Iris pigment epithelial cell (primary cell): ENCODE measurements around the gene ARHGEF10L.
"Not testable (repeated sequence)": the region's sequence is repeated elsewhere in the genome, so short reads cannot be mapped to it uniquely, and the experiment has no call there.

ENCODE experiments used
- DNase-seq: peaks from one replicate; pipeline ENCODE4 v3.0.0-alpha.2; 2011; ENCODE audit warnings: low read depth

The ARHGEF10L gene

DNA sequence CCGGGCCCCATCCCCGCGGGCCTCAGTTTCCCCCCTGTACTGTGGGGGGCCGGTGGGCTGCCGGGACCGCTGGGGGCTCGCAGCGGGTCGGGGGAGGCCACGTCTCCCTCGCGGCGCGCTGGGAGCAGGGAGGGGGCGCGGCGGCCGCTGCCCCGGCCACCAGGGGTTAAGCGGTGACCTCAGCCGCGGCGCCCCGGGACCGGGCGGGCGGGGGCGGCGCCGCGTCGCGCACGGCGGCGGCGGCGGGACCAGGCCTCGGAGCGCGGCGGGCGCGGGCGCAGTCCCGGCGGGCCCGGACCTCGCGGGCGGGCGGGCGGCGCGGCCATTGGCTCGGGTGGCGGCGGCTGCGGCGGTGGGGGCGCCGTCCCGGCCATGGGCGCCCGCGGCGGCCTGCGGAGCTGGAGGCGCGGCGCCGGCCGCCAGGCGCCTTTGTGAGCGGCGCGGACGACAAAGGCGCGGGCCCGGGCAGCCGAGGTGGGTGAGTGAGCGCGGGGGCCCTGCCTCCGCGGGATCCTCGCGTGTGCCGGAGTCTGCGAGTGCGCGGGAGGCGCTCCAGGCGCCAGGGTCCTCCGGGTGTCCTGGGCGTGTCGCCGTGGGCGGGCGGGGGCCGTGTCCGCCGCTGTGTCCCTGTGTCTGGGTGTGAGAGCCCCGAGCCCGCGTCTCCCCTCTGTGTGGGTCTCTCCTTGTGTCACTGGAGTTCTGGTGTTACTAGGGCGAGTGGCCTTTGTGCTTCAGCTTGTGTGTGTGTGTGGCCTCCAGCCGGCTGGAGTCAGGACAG is at the start of gene ARHGEF10L:
Gene ARHGEF10L, plus strand, starts transcription at position 222 of the 778 bp plus-strand sequence. CDS start 40,898 bp downstream, outside the sequence.
- no peak for DNase-seq

DNA sequence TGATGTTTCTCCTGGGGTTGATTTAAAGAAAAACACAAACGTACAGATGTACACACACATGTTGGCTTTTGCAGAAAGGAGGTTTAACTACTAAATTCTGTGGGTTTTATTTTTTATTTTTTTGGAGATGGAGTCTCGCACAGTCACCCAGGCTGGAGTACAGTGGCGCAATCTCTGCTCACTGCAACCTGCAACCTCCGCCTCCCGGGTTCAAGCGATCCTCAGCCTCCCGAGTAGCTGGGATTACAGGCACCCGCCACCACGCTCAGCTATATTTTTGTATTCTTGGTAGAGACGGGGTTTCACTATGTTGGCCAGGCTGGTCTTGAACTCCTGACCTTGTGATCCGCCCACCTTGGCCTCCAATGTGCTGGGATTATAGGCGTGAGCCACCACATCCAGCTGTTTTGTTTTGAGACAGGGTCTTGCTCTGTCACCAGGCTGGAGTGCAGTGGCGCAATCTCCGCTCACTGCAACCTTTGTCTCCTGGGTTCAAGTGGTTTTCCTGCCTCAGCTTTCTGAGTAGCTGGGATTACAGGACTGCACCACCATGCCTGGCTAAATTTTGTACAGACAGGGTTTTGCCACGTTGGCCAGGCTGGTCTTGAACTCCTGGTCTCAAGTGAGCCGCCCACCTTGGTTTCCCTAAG is 49.6 kb upstream of the ARHGEF10L start:
- not testable (repeated sequence) for DNase-seq

DNA sequence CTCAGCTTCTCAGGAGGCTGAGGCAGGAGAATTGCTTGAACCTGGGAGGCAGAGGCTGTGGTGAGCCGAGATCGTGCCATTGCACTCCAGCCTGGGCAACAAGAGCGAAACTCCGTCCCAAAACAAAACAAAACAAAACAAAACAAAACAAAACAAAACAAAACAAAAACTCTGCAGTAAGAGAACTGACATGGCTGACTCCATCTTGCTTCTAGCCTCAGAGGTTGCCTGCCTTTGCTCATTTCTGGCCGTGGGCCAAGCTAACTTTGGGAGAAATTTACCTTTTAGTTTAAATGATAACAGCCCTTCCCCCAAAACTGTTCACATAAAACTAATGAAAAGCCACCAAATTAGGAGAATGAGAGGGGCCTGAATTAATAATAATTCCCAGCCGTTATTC is 48.8 kb upstream of the ARHGEF10L start:
- not testable (repeated sequence) for DNase-seq

DNA sequence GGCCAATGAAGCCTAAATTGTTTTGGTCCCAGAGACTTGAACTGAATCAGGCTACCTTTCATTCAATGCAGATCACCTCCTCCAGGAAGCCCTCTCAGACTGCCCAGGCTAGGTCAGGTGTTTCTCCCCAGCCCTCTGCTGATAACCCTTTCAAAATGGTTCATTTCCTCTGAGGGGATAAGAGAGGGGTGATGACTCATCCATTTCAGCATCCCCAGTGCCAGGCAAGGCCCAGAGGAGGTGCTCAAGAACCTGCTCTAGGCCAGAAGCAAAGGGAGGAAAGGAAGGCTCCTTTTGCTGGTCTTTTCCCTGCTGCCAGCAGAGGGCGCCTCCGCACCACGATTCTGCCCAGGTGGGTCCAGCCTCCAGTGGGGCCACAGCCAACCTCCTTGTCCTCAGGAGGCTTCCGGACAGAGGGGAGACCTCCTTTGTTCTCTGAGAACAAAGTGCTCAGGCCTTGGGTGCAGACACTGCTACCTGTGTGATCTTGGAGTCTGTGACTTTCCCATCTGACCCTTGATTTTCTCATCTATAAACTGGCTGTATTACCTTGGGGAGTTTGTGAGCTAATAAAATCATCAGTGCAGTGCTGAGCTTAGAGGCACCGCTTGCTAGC is 45.3 kb upstream of the ARHGEF10L start:
- peak; percentile 54 for DNase-seq

DNA sequence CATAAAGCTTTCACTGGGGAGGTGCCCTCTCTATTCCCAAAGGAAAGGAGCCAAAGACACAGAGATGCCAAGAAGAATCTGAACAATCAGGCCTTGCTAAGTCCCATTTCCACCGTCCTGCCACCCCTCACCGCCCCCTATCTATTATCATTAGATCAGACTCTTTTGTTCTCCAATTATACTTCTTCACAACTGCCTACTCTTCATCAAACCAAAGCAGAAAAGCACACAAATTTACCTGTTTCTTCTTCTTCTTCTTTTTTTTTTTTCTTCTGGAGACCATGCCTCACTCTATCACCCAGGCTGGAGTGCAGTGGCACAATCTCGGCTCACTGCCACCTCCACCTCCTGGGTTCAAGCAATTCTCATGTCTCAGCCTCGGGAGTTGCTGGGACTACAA is 43.1 kb upstream of the ARHGEF10L start:
- no peak for DNase-seq

DNA sequence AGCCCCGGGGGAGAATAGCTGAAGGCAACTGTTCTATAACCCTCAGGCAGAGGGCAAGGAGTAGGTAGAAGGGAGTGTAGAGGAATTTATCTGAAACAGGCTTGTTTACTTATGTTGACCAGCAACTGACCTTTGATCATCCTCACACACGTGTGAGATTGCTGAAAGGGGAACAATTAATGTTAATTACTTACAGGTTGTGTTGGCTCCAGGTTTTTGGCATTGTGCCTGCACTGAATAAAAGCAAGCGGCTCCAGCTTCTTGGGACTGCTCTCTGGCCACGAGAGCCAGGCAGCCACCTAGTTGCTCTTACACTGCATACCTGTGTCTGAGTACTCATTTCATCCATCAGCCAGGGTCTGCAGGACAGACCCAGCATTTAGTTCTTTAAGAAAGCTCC is 41.3 kb upstream of the ARHGEF10L start:
- DNase-seq: no peak

GRCh38 chr1:17502326-17502778 is 37.1 kb upstream of the ARHGEF10L start:
- DNase-seq: peak; percentile 69

DNA sequence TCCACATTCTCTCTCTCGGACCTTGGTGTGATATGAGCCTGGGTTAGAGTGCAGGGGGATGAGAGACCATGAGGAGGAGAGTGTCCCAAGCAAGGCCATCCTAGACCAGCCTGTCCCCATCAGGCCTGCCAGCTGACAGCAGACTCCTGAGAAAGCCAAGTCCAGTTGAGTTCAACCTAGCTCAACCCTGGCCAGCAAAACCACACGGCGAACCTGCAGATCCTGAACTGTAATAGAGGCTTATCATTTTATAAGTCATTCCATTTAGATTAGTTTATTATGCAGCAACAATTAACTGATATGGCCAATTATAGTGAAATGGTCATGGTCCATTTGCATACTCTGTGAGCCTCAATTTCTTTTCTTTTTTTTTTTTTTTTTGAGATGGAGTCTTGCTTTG is 36.4 kb upstream of the ARHGEF10L start:
- no peak for DNase-seq

DNA sequence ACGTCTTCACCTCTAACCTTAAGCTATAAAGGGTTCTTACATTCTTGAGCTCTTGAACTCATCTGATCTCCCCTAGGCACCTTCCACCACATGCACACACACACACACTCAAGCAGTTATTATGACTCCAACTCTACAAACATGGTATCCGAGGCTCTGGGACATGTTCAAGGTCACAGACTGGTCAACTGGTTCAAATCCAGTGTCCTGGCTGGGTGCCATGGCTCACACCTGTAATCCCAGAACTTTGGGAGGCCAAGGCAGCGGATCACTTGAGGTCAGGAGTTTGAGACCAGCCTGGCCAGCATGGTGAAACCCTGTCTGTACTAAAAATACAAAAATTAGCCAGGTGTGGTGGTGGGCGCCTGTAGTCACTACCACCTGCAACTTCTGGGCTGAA is 32.3 kb upstream of the ARHGEF10L start:
- not testable (repeated sequence) for DNase-seq

DNA sequence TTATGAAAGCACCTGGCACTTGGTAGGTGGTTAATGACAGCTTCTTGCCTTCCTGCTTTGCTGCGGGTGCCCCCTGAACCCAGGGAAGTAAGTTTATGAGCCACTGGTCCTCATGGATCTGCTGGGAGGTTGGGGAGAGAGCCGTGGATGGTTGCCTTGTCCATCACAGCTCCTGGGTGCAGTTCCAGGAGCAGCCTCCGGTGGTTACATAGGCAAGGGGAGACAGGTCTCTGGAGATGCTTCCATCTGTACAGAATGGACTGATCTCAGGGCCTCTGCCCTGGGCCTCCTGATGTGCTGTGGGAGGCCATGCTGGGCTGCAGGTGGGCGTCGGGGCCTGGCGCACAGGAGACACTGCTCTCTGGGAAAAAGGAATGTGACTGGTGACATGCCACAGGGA is 31.6 kb upstream of the ARHGEF10L start:
- DNase-seq: no peak

DNA sequence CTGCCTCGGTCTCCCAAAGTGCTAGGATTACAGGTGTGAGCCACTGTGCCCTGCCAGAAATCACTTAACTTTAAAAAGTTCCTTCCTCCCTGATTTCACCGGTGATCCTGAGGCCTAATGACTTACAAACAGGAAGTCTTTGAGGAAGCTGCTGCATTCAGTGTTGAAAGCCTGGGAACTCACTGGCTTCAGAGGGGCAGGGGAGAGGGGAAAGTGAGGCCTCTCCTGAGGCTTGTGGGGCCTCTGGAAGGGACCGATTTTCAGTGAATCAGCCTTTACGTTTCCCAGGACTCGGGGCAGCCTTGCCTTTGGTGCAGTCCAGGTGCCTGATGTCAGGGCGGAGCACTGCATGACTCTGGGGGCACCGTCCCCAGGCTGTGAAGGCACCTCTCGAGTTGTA is 30.1 kb upstream of the ARHGEF10L start:
- DNase-seq: no peak

GRCh38 chr1:17510138-17510537 is 29.4 kb upstream of the ARHGEF10L start:
- DNase-seq: no peak

- no peak for DNase-seq
These were observed 28.3 kb upstream of the ARHGEF10L start for GRCh38 chr1:17511188-17511587.

DNA sequence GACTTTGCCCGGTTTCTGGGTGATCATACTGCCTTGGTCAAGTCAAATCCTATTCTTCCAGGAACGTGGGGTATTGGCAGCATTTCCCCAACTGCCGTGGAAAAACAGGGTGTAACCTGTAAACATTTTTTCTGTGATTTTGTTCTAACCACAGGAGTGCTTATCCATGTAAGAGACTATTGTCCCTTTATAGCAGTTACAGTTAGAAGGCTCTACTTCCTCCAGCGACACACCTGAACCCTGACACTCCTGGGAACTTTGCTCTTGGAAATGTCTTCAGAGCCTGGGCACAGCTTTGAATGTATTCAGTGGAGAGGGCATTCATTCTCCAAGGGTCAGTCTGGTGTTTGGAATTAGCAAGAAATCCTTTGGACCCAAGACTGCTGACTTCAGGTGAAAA is 26.4 kb upstream of the ARHGEF10L start:
- DNase-seq: no peak

- no peak for DNase-seq
These were observed 24.7 kb upstream of the ARHGEF10L start for GRCh38 chr1:17514776-17515175.

- DNase-seq: no peak
These were observed 23.6 kb upstream of the ARHGEF10L start for GRCh38 chr1:17515902-17516301.

DNA sequence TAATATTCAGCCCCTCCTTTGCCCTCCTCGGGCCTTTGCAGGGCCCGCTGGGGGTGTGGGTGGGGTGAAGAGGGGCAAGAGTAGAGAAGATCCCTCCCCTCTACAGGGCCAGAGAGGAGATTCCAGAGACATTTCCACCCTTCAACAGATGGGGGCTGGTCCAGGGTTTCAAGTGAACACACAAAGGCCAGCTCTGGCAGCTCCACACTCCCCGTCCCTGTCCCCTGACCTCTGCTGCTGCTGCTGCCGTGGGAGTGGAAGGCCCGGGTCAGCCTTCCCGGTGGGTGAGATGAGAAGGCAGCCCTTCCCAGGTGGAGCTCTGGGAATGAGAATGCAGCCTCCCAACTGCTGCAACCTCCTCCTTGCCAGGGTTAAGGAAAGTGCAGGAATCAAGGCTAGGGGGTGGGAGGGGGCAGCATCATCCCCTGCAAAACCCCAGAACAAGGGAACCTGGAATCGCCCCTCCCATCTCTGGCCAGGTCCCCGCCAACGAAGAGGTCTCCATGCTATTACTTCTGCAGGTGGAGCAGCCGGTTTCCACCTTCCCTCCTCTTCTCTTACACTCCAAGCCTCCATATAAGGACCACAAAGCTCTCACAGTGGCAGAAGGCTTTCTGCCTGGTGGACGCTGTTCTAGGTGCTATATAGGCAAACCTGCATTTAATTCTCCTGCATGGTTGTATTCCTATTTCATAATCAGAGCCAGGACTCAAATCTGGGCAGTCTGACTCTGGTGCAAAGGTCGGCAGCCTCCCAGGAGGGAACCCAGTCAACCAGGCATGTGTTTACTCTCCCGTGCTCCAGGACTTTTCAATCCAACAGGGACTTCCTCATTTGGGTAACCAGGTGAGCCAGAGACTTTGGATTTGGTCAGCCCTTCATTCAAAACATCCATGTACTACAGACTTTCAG is 22.9 kb upstream of the ARHGEF10L start:
- DNase-seq: no peak

- no peak for DNase-seq
These were observed 19.5 kb upstream of the ARHGEF10L start for GRCh38 chr1:17520041-17520440.

DNA sequence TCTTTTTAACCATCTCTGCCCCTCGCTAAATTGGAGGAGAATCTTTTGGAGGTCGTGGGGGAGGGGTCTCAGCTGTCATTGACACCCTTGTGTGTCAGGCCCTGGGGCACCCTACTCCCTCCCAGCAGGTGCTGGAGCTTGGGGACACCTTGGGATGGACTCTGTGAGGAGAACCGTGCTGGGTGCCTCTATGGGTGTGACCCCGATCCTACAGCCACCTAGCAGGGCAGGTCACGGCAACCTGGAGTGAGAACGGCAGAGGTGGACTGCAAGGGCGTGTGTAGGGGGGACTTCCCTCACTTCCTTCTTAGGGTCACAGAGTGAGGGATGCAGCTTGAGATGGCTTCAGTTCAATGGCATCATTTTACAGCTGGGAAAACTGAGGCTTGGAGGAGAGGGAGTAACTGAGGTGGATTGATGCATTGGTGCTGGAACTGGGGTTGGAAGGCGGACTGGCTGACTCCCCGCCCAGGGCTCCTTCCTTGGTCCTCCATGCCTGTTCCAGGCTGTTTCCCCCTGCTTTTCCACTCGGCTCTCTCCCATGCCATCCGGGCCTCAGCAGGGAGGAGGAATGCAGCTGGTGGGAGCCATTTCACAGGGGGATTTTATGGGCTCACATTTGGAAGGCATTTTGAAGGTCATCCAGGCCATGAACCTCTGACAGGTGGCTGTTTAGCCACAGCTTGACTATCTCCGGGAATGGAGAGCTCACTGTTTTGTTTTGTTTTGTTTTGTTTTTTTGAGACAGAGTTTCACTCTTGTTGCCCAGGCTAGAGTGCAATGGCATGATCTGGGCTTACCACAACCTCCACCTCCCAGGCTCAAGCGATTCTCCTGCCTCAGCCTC is 18.8 kb upstream of the ARHGEF10L start:
- DNase-seq: no peak

DNA sequence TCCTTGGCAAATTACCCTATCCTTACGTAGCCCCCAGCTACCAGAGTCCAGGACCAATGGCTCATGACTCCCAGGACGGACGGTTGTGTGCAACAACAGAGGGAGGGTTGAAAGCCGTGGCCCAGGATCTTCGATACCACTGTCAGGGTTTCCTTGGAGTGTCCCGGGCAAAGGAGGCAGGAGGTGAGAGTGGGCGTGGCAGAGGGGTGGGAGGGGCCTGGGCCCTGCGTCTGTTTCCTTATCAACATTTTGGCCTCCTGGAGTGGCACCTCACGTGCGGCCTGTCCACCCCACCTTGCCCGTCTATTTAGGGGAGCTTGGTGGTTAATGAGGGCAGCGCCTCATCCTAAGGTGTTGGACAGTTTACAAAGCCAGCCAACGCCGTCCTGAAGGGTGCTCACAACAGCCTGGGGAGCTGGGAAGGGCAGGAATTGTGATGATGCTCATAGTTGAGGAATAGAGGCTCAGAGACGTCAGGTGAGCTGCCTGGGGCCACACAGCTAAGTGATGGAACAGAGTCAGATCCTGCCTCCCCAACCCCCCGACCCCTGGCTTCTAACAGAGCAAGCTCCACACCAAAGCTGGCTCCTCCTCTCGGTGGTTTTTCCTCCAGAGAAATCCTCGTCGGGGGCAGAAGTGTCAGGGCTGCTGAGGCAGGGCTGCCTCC is 17.4 kb upstream of the ARHGEF10L start:
- no peak for DNase-seq
